Spleen (tissue), 11 donors: ENCODE data around the gene SLC34A3. TPM values are rescaled to one million over a fixed set of nuclear protein-coding genes. Genes with fewer than 3 reads are reported as not detected.
A peak's percentile ranks its signal among the peaks of the same experiment; 100 is the strongest.

Source experiments
- DNase-seq: peaks from one replicate; pipeline ENCODE4 v3.0.0-alpha.2; 2020
- H3K27ac ChIP-seq, 8 donors: fragments of 200-600 bp; sonication (generic) in 7 of 8; 1 replicate in 4 of 8; 2 replicates in 4 of 8; pipeline versions ENCODE4 v1.5.0 to v1.8.0; 2016 to 2021; ENCODE audit warnings: inconsistent platforms in 4 of 8, mild to moderate bottlenecking in 4 of 8, moderate library complexity in 1 of 8
- H3K27me3 ChIP-seq, 7 donors: fragments of 200-600 bp; sonication (generic) in 6 of 7; replicated peaks in 1 of 7; 1 replicate in 4 of 7; 2 replicates in 3 of 7; pipeline versions ENCODE4 v1.5.0 to v1.8.0; 2016 to 2021; ENCODE audit warnings: inconsistent platforms in 3 of 7, mild to moderate bottlenecking in 1 of 7
- H3K36me3 ChIP-seq, 6 donors: fragments of 200-600 bp; sonication (generic) in 5 of 6; 1 replicate in 4 of 6; 2 replicates in 2 of 6; pipeline versions ENCODE4 v1.5.0 to v1.8.0; 2016 to 2021; ENCODE audit warnings: inconsistent platforms in 2 of 6
- H3K4me1 ChIP-seq, 6 donors: fragments of 200-600 bp; sonication (generic) in 5 of 6; 1 replicate in 3 of 6; 2 replicates in 3 of 6; pipeline versions ENCODE4 v1.5.0 to v1.8.0; 2016 to 2021; ENCODE audit warnings: inconsistent platforms in 3 of 6
- H3K4me3 ChIP-seq, 8 donors: fragments of 200-600 bp; sonication (generic) in 7 of 8; 1 replicate in 4 of 8; 2 replicates in 4 of 8; pipeline versions ENCODE4 v1.5.0 to v1.8.0; 2016 to 2021; ENCODE audit warnings: inconsistent platforms in 4 of 8, mild to moderate bottlenecking in 4 of 8, moderate library complexity in 2 of 8
- H3K9me3 ChIP-seq, 8 donors: fragments of 200-600 bp; sonication (generic) in 7 of 8; 1 replicate in 4 of 8; 2 replicates in 4 of 8; pipeline versions ENCODE4 v1.5.0 to v1.8.0; 2016 to 2021; ENCODE audit warnings: inconsistent platforms in 4 of 8
- CTCF ChIP-seq, 11 experiments: fragments of 200-600 bp in 7 of 11; fragments of 450-650 bp in 4 of 11; sonication (generic) in 4 of 11; IDR thresholded peaks in 8 of 11; conservative IDR thresholded peaks in 3 of 11; 1 replicate in 7 of 11; 2 replicates in 4 of 11; pipeline versions ENCODE4 v1.4.0 to v1.8.0; 2016 to 2021; ENCODE audit warnings: antibody characterized with exemption in 11 of 11, inconsistent platforms in 4 of 11, mild to moderate bottlenecking in 1 of 11
- POLR2A ChIP-seq, 3 donors: fragments of 450-650 bp; IDR thresholded peaks; one replicate each; pipeline ENCODE4 v1.5.1; 2017; ENCODE audit warnings: antibody characterized with exemption in 3 of 3, mild to moderate bottlenecking in 1 of 3
- POLR2AphosphoS5 ChIP-seq, 3 donors: sonication (generic); formaldehyde crosslinking; IDR thresholded peaks; one replicate each; pipeline ENCODE4 v1.5.1; 2017; ENCODE audit warnings: antibody characterized with exemption in 3 of 3
- WGBS, 5 donors: extraction: QIAGEN DNeasy Blood & Tissue Kit in 3 of 5; methylation state at CpG; one replicate each; pipeline versions ENCODE4 v1.1.5 to v1.1.7; 2013 to 2018; 5-methylcytosine and 5-hydroxymethylcytosine counted together
- intact Hi-C: fragments of 100-400 bp; cut with DNase I; formaldehyde crosslinking; loops from one replicate; pipeline ENCODE4 v1.15.0; 2023; ENCODE audit warnings: low total_unique reads
- polyA plus RNA-seq, 3 donors: library from polyadenylated mRNA; stranded (reverse); fragments of 200-250 nt; gene quantifications; one replicate each; pipeline ENCODE4 v1.2.1, GENCODE V29; 2013
- total RNA-seq, 7 donors: library from RNA; depleted of rRNA in 3 of 7; stranded (reverse); fragments of >200 nt in 3 of 7; fragmentation: NEBNext Ultra II Directional in 4 of 7; extraction: Animal tissue kit (Norgen Biotek cat#: 25700) in 4 of 7; gene quantifications; one replicate each; pipeline versions ENCODE4 v1.1.0 to v1.2.1, GENCODE V29; 2016 to 2021
- donor health status: healthy with polysubstance abuse.
- donor health status: DM: no; HTN: no; CAD: no; lungs with moderate emphysema.
- donor health status: DM: no; HTN: no; CAD: no.
- donor health status: Bipolar disorder and iron deficiency.
- donor health status: healthy.
- donor health status: DM: no; HTN: no; CAD: no.
- donor health status: DM: yes; HTN: yes; CAD: no.

SLC34A3 gene
- total and polyA plus RNA-seq, 10 donors: not detected

GRCh38 chr9:137187386-137187785 lies 43.3 kb upstream of the SLC34A3 start:
- Histone ChIP-seq H3K36me3 (peaks cover 0 to 81% (median 48%) of the 10 kb centered on the region in 6 donors), H3K27me3 (no peaks in the 10 kb centered on the region)

GRCh38 chr9:137188086-137188489 lies 42.6 kb upstream of the SLC34A3 start:
- intact Hi-C loops: no loop called here
- WGBS, 5 donors: 0 to 1% (median 0%) methylated on average over 25 to 31 of the region's 31 CpGs
- TF ChIP-seq CTCF (IDR thresholded peaks at IDR 0.05 in 8 of 11, conservative IDR thresholded peaks at IDR 0.05 in 3 of 11): no peak
- H3K4me3 ChIP-seq: peak overlapping the region; percentile 75 to 100 (median 96)
- DNase-seq: peak; percentile 85
- H3K9me3 ChIP-seq: no peaks in the 10 kb centered on the region
- peak overlapping the region; percentile 94 to 99 (median 98) for H3K27ac ChIP-seq
- peaks cover 0 to 75% (median 41%) of the 10 kb centered on the region in 6 donors for H3K36me3 ChIP-seq
- H3K27me3 ChIP-seq: no peaks in the 10 kb centered on the region
- H3K4me1 ChIP-seq: peaks cover 29 to 66% (median 51%) of the 10 kb centered on the region in 6 donors

More at GRCh38 chr9:137187386-137187785, 43.3 kb upstream of the SLC34A3 start:
- DNase-seq: no peak
- Histone ChIP-seq H3K4me1 (peaks cover 29 to 66% (median 51%) of the 10 kb centered on the region in 6 donors), H3K27ac (peak overlapping the region in 2 of 8 donors; percentile 98 to 99), H3K4me3 (peak overlapping the region; percentile 75 to 100 (median 96)), H3K9me3 (no peaks in the 10 kb centered on the region)
- 84 to 89% (median 86%) methylated on average over 14 to 15 of the region's 15 CpGs for WGBS, 5 donors
- intact Hi-C loops: no loop called here
- no peak for TF ChIP-seq POLR2A (IDR thresholded peaks at IDR 0.05)
- TF ChIP-seq POLR2AphosphoS5 (IDR thresholded peaks at IDR 0.05): no peak
- TF ChIP-seq CTCF (IDR thresholded peaks at IDR 0.05 in 8 of 11, conservative IDR thresholded peaks at IDR 0.05 in 3 of 11): no peak

- peak within 1 kb of the TSS; percentile 75 to 100 (median 96) for H3K4me3 ChIP-seq
- intact Hi-C loops: no loop called here
- DNase-seq: peak; percentile 97
- no peaks in the 10 kb centered on the region for H3K9me3 ChIP-seq
- peaks cover 29 to 66% (median 51%) of the 10 kb centered on the region in 6 donors for H3K4me1 ChIP-seq
- 0 to 1% (median 0%) methylated on average over 27 to 98 of the region's 98 CpGs for WGBS, 5 donors
- H3K27me3 ChIP-seq: no peaks in the 10 kb centered on the region
- TF ChIP-seq CTCF (IDR thresholded peaks at IDR 0.05 in 8 of 11, conservative IDR thresholded peaks at IDR 0.05 in 3 of 11): peak in 7 of 11 experiments; percentile 10 to 31 (median 20)
- TF ChIP-seq POLR2AphosphoS5 (IDR thresholded peaks at IDR 0.05): peak; percentile 98 to 99 (median 99)
- TF ChIP-seq POLR2A (IDR thresholded peaks at IDR 0.05): peak; percentile 77 to 94 (median 81)
- peak within 1 kb of the TSS; percentile 94 to 99 (median 98) for H3K27ac ChIP-seq
- peaks cover 0 to 69% (median 35%) of the 10 kb centered on the region in 6 donors for H3K36me3 ChIP-seq
Observed at GRCh38 chr9:137188490-137189296, 42.0 kb upstream of the SLC34A3 start, which contains the start of the genes ANAPC2 and SSNA1. Gene ANAPC2, minus strand, starts transcription at chr9:137188560. Its CDS starts 28 bp downstream, at chr9:137188532. Gene SSNA1, plus strand, starts transcription at chr9:137188676. Its CDS starts 51 bp downstream, at chr9:137188727.
